ENCODE results near the gene LGI4. TPM values are rescaled to one million over a fixed set of nuclear protein-coding genes. Genes with fewer than 3 reads are reported as not detected.

Gene LGI4
- total RNA-seq, 1 donor: 0.72 TPM

- no peak overlapping the region for H3K4me3 ChIP-seq (ENCODE audit: insufficient read depth, low read length)
- no peak for TF ChIP-seq CTCF (IDR thresholded peaks at IDR 0.05; ENCODE audit: extremely low read depth, low read depth, low read length)
Measured at GRCh38 chr19:35127871-35128270, 7.0 kb downstream of the LGI4 start.

DNA sequence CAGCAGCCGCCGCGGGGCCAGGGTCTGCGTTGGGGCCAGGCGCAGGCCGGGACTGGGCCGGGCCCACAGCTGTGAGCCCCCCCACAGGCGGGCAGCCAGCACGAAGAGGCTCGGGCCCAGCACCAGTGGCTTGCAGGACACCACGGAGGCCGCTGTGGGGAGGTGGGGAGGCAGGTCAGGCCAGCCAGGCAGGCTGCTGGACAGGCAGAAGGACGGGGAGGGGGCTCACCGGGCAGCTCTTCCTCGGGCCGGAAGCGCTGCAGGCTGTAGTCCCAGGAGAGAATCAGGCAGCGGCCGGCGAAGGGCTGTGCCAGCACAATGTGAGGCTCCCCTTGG lies 8.3 kb downstream of the LGI4 start:
- H2AFZ ChIP-seq (ENCODE audit: low read length): peak overlapping the region; percentile 41
- no peaks in the 10 kb centered on the region for H3K27me3 ChIP-seq (ENCODE audit: insufficient read depth, low read length)
- H3K4me2 ChIP-seq (ENCODE audit: insufficient read depth, low read length): no peak overlapping the region

More at GRCh38 chr19:35127871-35128270, 7.0 kb downstream of the LGI4 start:
- Histone ChIP-seq H3K27ac (ENCODE audit: low read depth, low read length) (no peak overlapping the region), H3K9me3 (ENCODE audit: low read depth, low read length) (no peaks in the 10 kb centered on the region), H3K27me3 (ENCODE audit: insufficient read depth, low read length) (no peaks in the 10 kb centered on the region), H3K36me3 (ENCODE audit: insufficient read depth, low read length) (no peaks in the 10 kb centered on the region), H2AFZ (ENCODE audit: low read length) (no peak overlapping the region), H3K4me2 (ENCODE audit: insufficient read depth, low read length) (no peak overlapping the region), H3K79me2 (ENCODE audit: insufficient read depth, low read length) (no peaks in the 10 kb centered on the region), H3K4me1 (ENCODE audit: insufficient read depth, low read length) (peaks cover 15% of the 10 kb centered on the region), H4K20me1 (ENCODE audit: insufficient read depth, low read length) (no peaks in the 10 kb centered on the region)
- DNase-seq (ENCODE audit: insufficient read length, low spot score, missing footprints): no peak

DNA sequence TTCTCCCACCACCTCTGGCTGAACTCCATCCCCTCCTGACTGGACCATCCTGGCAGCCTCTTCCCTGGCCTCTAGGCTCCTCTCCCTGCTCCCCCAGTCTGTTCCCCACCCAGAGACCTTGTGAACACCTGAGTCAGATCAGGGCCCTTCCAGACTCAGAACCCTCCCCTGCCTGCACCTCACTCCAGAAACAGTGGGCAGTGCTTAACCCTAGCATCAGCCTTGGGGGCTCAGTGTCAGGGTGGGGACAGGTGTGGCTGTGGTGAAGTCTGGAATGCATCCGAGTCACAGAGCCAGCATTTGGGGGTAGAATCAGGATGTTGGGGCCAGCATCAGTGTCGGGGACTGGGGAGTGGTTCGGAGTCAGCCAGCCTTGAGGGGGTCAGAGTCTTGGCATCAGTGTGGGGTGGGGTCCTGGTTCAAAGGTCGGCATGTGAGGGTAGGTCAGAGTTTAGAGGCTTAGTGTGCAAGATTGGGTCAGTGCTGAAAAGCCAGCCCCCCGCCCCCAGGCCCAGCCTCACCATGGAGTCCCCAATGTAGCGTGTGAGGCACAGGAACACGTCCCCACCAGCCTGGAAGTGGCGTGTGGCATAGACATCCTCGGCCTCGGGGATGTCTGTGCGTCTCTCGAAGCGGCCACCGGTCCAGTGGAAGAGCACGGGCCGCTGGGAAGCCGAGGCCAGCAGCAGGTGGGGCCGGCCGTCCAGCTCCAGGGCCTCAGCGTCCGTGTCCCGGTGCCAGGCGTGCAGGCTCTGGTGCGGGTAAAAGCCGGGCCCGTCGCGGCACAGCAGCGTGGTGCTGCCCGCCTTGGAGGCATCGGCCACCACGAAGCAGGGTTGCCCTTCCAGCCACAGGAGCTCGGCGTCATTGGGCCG lies 8.9 kb downstream of the LGI4 start:
- Histone ChIP-seq H3K4me3 (ENCODE audit: insufficient read depth, low read length) (no peak overlapping the region), H3K27ac (ENCODE audit: low read depth, low read length) (no peak overlapping the region), H3K79me2 (ENCODE audit: insufficient read depth, low read length) (no peaks in the 10 kb centered on the region), H3K4me2 (ENCODE audit: insufficient read depth, low read length) (no peak overlapping the region), H4K20me1 (ENCODE audit: insufficient read depth, low read length) (no peaks in the 10 kb centered on the region), H3K9me3 (ENCODE audit: low read depth, low read length) (no peaks in the 10 kb centered on the region), H3K27me3 (ENCODE audit: insufficient read depth, low read length) (no peaks in the 10 kb centered on the region), H3K4me1 (ENCODE audit: insufficient read depth, low read length) (peaks cover 29% of the 10 kb centered on the region), H2AFZ (ENCODE audit: low read length) (no peak overlapping the region), H3K36me3 (ENCODE audit: insufficient read depth, low read length) (no peaks in the 10 kb centered on the region)
- no peak for DNase-seq (ENCODE audit: insufficient read length, low spot score, missing footprints)
- no peak for TF ChIP-seq CTCF (IDR thresholded peaks at IDR 0.05; ENCODE audit: extremely low read depth, low read depth, low read length)

More for the DNA sequence above, 8.3 kb downstream of the LGI4 start:
- no peaks in the 10 kb centered on the region for H3K36me3 ChIP-seq (ENCODE audit: insufficient read depth, low read length)
- no peak overlapping the region for H3K27ac ChIP-seq (ENCODE audit: low read depth, low read length)
- no peak for DNase-seq (ENCODE audit: insufficient read length, low spot score, missing footprints)
- H3K9me3 ChIP-seq (ENCODE audit: low read depth, low read length): no peaks in the 10 kb centered on the region
- H4K20me1 ChIP-seq (ENCODE audit: insufficient read depth, low read length): no peaks in the 10 kb centered on the region
- TF ChIP-seq CTCF (IDR thresholded peaks at IDR 0.05; ENCODE audit: extremely low read depth, low read depth, low read length): no peak
- H3K4me1 ChIP-seq (ENCODE audit: insufficient read depth, low read length): peaks cover 25% of the 10 kb centered on the region
- H3K79me2 ChIP-seq (ENCODE audit: insufficient read depth, low read length): no peaks in the 10 kb centered on the region
- H3K4me3 ChIP-seq (ENCODE audit: insufficient read depth, low read length): no peak overlapping the region

- H3K27ac ChIP-seq (ENCODE audit: low read depth, low read length): no peak overlapping the region
- no peaks in the 10 kb centered on the region for H3K36me3 ChIP-seq (ENCODE audit: insufficient read depth, low read length)
- H3K9me3 ChIP-seq (ENCODE audit: low read depth, low read length): no peaks in the 10 kb centered on the region
- H4K20me1 ChIP-seq (ENCODE audit: insufficient read depth, low read length): no peaks in the 10 kb centered on the region
- no peak for TF ChIP-seq CTCF (IDR thresholded peaks at IDR 0.05; ENCODE audit: extremely low read depth, low read depth, low read length)
- H3K79me2 ChIP-seq (ENCODE audit: insufficient read depth, low read length): no peaks in the 10 kb centered on the region
- no peak overlapping the region for H2AFZ ChIP-seq (ENCODE audit: low read length)
- H3K4me2 ChIP-seq (ENCODE audit: insufficient read depth, low read length): no peak overlapping the region
- DNase-seq (ENCODE audit: insufficient read length, low spot score, missing footprints): no peak
- H3K4me1 ChIP-seq (ENCODE audit: insufficient read depth, low read length): peaks cover 34% of the 10 kb centered on the region
- H3K4me3 ChIP-seq (ENCODE audit: insufficient read depth, low read length): no peak overlapping the region
- no peaks in the 10 kb centered on the region for H3K27me3 ChIP-seq (ENCODE audit: insufficient read depth, low read length)
Measured at GRCh38 chr19:35125270-35125717, 9.6 kb downstream of the LGI4 start.

All from osteoblast (primary cell).